Loucy (cell line): ENCODE results near the gene CALN1.

Experiments used
- H2AFZ ChIP-seq: fragments of 200-600 bp; sonication (generic); 2 replicates; pipeline ENCODE4 v1.6.0; 2016; ENCODE audit warnings: antibody characterized with exemption, mild to moderate bottlenecking, low read length, moderate library complexity
- H3F3A ChIP-seq: fragments of 200-600 bp; 2 replicates; pipeline ENCODE4 v1.6.0; 2016; ENCODE audit warnings: antibody characterized with exemption, low read depth, mild to moderate bottlenecking
- H3K27me3 ChIP-seq: fragments of 200-600 bp; sonication (generic); 2 replicates; pipeline ENCODE4 v1.6.1; 2014; ENCODE audit warnings: low read length, mild to moderate bottlenecking; ENCODE audit not compliant: insufficient read depth, poor library complexity, severe bottlenecking
- H3K36me3 ChIP-seq: fragments of 200-600 bp; sonication (generic); 2 replicates; pipeline ENCODE4 v1.6.1; 2016; ENCODE audit warnings: low read length; ENCODE audit not compliant: insufficient read depth
- H3K4me1 ChIP-seq: fragments of 200-600 bp; sonication (generic); 2 replicates; pipeline ENCODE4 v1.5.1; 2014; ENCODE audit warnings: low read length, mild to moderate bottlenecking; ENCODE audit not compliant: insufficient read depth, poor library complexity, severe bottlenecking
- H3K4me2 ChIP-seq: fragments of 200-600 bp; sonication (generic); 2 replicates; pipeline ENCODE4 v1.6.0; 2014; ENCODE audit warnings: antibody characterized with exemption, low read length, low read depth, mild to moderate bottlenecking; ENCODE audit not compliant: poor library complexity, severe bottlenecking
- H3K4me3 ChIP-seq: fragments of 200-600 bp; sonication (generic); 2 replicates; pipeline ENCODE4 v1.5.1; 2014; ENCODE audit warnings: low read length, mild to moderate bottlenecking, mixed read lengths; ENCODE audit not compliant: poor library complexity, severe bottlenecking
- H3K79me2 ChIP-seq: fragments of 200-600 bp; sonication (generic); 2 replicates; pipeline ENCODE4 v1.6.1; 2014; ENCODE audit warnings: low read length; ENCODE audit not compliant: insufficient read depth
- H3K9ac ChIP-seq: fragments of 200-600 bp; sonication (generic); 2 replicates; pipeline ENCODE4 v1.6.0; 2014; ENCODE audit warnings: mild to moderate bottlenecking, low read depth, low read length, moderate library complexity; ENCODE audit not compliant: poor library complexity, severe bottlenecking
- H3K9me2 ChIP-seq: fragments of 200-600 bp; sonication (generic); replicated peaks from 2 replicates; pipeline ENCODE4 v1.6.1; 2016; ENCODE audit warnings: low read depth, low read length, mixed read lengths
- H3K9me3 ChIP-seq: fragments of 200-600 bp; sonication (generic); 2 replicates; pipeline ENCODE4 v1.6.1; 2014; ENCODE audit warnings: mild to moderate bottlenecking, antibody characterized with exemption, low read length, low read depth; ENCODE audit not compliant: insufficient read depth
- H4K20me1 ChIP-seq: fragments of 200-600 bp; sonication (generic); 2 replicates; pipeline ENCODE4 v1.6.0; 2014; ENCODE audit warnings: antibody characterized with exemption, low read length, mild to moderate bottlenecking; ENCODE audit not compliant: insufficient read depth, poor library complexity, severe bottlenecking
- CTCF ChIP-seq: fragments of 200-600 bp; sonication (generic); conservative IDR thresholded peaks from 2 replicates; pipeline ENCODE4 v1.5.1; 2014; ENCODE audit warnings: mild to moderate bottlenecking, antibody characterized with exemption, low read length
- EZH2phosphoT487 ChIP-seq: fragments of 200-600 bp; IDR thresholded peaks from 2 replicates; pipeline ENCODE4 v1.6.1; 2018; ENCODE audit warnings: antibody characterized with exemption, mild to moderate bottlenecking, moderate library complexity, borderline replicate concordance

The CALN1 gene

GRCh38 chr7:71942115-71942514 is 470.0 kb downstream of the CALN1 start:
- Histone ChIP-seq H3K79me2 (no peaks in the 10 kb centered on the region), H3K4me1 (no peaks in the 10 kb centered on the region), H4K20me1 (no peaks in the 10 kb centered on the region), H3K27me3 (no peaks in the 10 kb centered on the region), H2AFZ (no peak overlapping the region), H3K9me2 (no peaks in the 10 kb centered on the region), H3K9ac (no peak overlapping the region), H3F3A (no peaks in the 10 kb centered on the region), H3K4me2 (no peak overlapping the region), H3K4me3 (no peak overlapping the region), H3K9me3 (no peaks in the 10 kb centered on the region; the same call in 1 of the 2 replicates), H3K36me3 (no peaks in the 10 kb centered on the region)
- TF ChIP-seq EZH2phosphoT487 = no peak

DNA sequence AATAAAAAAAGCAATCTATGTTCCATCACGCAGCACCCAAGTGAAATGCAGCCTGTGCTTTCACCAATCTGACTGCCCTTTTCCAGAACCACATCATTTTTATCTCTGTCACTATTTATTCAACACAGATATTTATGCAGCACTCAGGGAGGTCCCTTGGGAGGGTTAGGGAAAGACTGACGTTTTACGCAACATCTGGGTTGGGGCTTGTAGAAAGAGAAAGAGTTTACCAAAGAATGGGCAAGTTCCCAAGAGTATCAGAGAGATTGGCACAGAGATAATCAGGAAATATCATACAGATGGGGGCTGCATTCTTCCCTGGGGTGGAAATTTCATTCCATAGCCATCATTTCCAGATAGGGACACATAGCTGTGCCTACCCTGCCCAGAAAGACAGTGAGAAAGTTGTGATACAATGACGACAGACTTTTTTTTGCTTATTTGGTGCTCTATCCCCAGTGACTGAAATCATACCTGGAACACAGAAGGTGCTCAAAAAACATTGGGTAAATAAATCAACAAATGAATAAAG is 474.2 kb downstream of the CALN1 start:
- Histone ChIP-seq H3K36me3 (no peaks in the 10 kb centered on the region), H3K9me2 (no peaks in the 10 kb centered on the region), H3K4me3 (no peak overlapping the region), H3K27me3 (no peaks in the 10 kb centered on the region), H4K20me1 (no peaks in the 10 kb centered on the region), H3K4me2 (no peak overlapping the region), H3K9me3 (no peaks in the 10 kb centered on the region; the same call in 1 of the 2 replicates), H3K4me1 (no peaks in the 10 kb centered on the region), H3K79me2 (no peaks in the 10 kb centered on the region), H3K9ac (no peak overlapping the region), H2AFZ (no peak overlapping the region), H3F3A (no peaks in the 10 kb centered on the region)
- TF ChIP-seq EZH2phosphoT487 (no peak), CTCF (no peak)

- H3K4me3 ChIP-seq = no peak overlapping the region
- no peaks in the 10 kb centered on the region for H4K20me1 ChIP-seq
- no peak overlapping the region for H3K9ac ChIP-seq
- H3K79me2 ChIP-seq = no peaks in the 10 kb centered on the region
- H3K27me3 ChIP-seq = no peaks in the 10 kb centered on the region
- H2AFZ ChIP-seq = no peak overlapping the region
- no peak overlapping the region for H3K4me2 ChIP-seq
- no peak for TF ChIP-seq CTCF
- TF ChIP-seq EZH2phosphoT487 = no peak
- no peaks in the 10 kb centered on the region; the same call in 1 of the 2 replicates for H3K9me3 ChIP-seq
- no peaks in the 10 kb centered on the region for H3F3A ChIP-seq
- no peaks in the 10 kb centered on the region for H3K36me3 ChIP-seq
- no peaks in the 10 kb centered on the region for H3K4me1 ChIP-seq
- no peaks in the 10 kb centered on the region for H3K9me2 ChIP-seq
These were observed 476.5 kb downstream of the CALN1 start for GRCh38 chr7:71935674-71936073.

DNA sequence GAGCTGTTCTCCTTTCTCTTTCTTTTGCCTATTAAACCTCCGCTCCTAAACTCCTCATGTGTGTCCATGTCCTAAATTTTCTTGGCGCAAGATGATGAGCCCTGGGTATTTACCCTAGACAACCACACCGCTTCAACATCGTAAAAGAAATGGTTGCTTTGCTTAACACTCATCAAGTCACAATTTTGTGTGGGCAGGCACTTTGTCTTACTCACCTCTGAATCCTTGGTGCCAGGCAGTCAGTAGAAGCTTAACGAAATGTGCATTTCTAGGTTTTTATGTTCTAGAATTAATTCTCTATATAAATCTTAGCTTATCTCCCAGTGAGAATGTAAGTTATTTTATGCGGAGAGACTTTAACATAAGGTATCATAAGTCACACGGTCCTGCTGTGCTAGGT is 478.7 kb downstream of the CALN1 start:
- no peak overlapping the region for H3K9ac ChIP-seq
- no peak overlapping the region for H3K4me3 ChIP-seq
- H3K27me3 ChIP-seq = no peaks in the 10 kb centered on the region
- no peaks in the 10 kb centered on the region for H3K9me3 ChIP-seq
- no peaks in the 10 kb centered on the region for H3F3A ChIP-seq
- H3K9me2 ChIP-seq = no peaks in the 10 kb centered on the region
- H3K4me2 ChIP-seq = no peak overlapping the region
- H3K4me1 ChIP-seq = no peaks in the 10 kb centered on the region
- TF ChIP-seq CTCF (no peak), EZH2phosphoT487 (no peak)
- H3K36me3 ChIP-seq = no peaks in the 10 kb centered on the region
- no peaks in the 10 kb centered on the region for H3K79me2 ChIP-seq
- H2AFZ ChIP-seq = no peak overlapping the region
- no peaks in the 10 kb centered on the region for H4K20me1 ChIP-seq
